Upper lobe of right lung (tissue), 1 donor: ENCODE results near the gene PRCD. TPM values are rescaled to one million over a fixed set of nuclear protein-coding genes. Genes with fewer than 3 reads are reported as not detected.
A peak's percentile ranks its signal among the peaks of the same experiment; 100 is the strongest.

Source experiments
- ATAC-seq: fragments of 200-7000 bp; cut with Tn5 transposase; one replicate; pipeline ENCODE4 v1.9.1; 2020; ENCODE audit warnings: mild to moderate bottlenecking, moderate library complexity
- DNase-seq: peaks from one replicate; pipeline ENCODE4 v3.0.0-alpha.2; 2020
- H3K27ac ChIP-seq: fragments of 200-600 bp; one replicate; pipeline ENCODE4 v1.8.0; 2022
- H3K27me3 ChIP-seq: fragments of 200-600 bp; one replicate; pipeline ENCODE4 v1.8.0; 2022; ENCODE audit warnings: mild to moderate bottlenecking
- H3K36me3 ChIP-seq: fragments of 200-600 bp; one replicate; pipeline ENCODE4 v1.8.0; 2022
- H3K4me1 ChIP-seq: fragments of 200-600 bp; one replicate; pipeline ENCODE4 v1.8.0; 2022
- H3K4me3 ChIP-seq: fragments of 200-600 bp; one replicate; pipeline ENCODE4 v1.8.0; 2022; ENCODE audit warnings: mild to moderate bottlenecking
- H3K9me3 ChIP-seq: fragments of 200-600 bp; one replicate; pipeline ENCODE4 v1.8.0; 2022
- intact Hi-C: fragments of 100-400 bp; cut with DNase I; formaldehyde crosslinking; loops from one replicate; pipeline ENCODE4 v1.11.0; 2022
- total RNA-seq: library from RNA; stranded (reverse); fragmentation: NEBNext Ultra II Directional; extraction: Animal tissue kit (Norgen Biotek cat#: 25700); gene quantifications from one replicate; pipeline ENCODE4 v1.2.1, GENCODE V29; 2021
- TF ChIP-seq, protein P1 (sequence below): fragments of 200-600 bp; IDR thresholded peaks from one replicate; pipeline ENCODE4 v1.8.0; 2022; ENCODE audit warnings: antibody characterized with exemption
- donor health status: DM: no; HTN: yes; CAD: no; lungs with severe emphysema.

The PRCD gene
- total RNA-seq, 1 donor from 2014 or later, result 7.7 TPM

DNA sequence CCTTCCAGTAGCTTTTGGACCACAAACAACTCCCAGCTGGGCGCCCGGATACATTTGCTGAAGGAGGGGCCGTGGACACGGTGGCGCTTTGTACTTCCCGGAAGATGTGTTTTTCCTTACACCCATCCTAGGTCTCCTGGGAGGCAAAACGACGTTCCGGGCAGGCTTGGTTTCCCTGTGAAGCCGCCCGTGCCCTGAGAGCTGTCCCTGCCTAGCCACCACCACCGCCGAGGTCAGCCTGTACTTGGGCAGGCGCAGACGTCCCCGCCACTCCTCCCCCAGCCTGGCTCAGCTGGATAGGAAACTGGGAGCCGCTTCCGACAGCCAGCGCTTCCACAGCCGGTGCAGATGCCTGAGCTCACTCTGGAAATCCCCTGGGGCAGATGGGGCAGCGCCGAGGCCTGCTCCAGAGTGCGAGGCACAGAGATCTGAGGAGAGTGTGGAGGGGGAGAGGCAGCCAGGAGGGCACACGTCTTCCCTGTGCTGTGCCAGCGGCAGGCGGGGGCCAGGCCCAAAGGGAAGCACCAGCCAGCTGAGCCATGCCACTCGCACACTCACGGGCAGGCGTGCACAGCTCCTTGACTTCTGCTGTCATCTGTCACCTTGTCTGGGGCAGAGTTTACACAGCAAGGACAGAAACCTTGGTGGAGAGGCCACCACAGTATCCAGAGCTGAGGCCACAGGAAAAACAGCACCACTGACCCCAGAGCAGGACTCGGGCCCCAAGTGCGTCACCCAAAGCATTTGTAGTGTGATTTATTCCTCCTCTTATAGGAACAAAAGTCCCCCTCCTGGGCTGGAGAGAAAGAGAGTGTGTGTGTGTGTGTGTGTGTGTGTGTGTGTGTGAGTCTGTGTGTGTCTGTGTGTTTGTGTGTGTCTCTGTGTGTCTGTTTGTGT lies 41.6 kb upstream of the PRCD start:
- Histone ChIP-seq H3K9me3 (no peaks in the 10 kb centered on the region), H3K27me3 (no peaks in the 10 kb centered on the region), H3K27ac (peak overlapping the region; percentile 85), H3K36me3 (no peaks in the 10 kb centered on the region), H3K4me1 (peaks cover 49% of the 10 kb centered on the region), H3K4me3 (peak overlapping the region; percentile 23)
- TF ChIP-seq, protein P1, sequence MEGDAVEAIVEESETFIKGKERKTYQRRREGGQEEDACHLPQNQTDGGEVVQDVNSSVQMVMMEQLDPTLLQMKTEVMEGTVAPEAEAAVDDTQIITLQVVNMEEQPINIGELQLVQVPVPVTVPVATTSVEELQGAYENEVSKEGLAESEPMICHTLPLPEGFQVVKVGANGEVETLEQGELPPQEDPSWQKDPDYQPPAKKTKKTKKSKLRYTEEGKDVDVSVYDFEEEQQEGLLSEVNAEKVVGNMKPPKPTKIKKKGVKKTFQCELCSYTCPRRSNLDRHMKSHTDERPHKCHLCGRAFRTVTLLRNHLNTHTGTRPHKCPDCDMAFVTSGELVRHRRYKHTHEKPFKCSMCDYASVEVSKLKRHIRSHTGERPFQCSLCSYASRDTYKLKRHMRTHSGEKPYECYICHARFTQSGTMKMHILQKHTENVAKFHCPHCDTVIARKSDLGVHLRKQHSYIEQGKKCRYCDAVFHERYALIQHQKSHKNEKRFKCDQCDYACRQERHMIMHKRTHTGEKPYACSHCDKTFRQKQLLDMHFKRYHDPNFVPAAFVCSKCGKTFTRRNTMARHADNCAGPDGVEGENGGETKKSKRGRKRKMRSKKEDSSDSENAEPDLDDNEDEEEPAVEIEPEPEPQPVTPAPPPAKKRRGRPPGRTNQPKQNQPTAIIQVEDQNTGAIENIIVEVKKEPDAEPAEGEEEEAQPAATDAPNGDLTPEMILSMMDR, result no peak
- DNase-seq (peak; percentile 86), ATAC-seq (peak; percentile 50)
- intact Hi-C loops, result no loop called here

DNA sequence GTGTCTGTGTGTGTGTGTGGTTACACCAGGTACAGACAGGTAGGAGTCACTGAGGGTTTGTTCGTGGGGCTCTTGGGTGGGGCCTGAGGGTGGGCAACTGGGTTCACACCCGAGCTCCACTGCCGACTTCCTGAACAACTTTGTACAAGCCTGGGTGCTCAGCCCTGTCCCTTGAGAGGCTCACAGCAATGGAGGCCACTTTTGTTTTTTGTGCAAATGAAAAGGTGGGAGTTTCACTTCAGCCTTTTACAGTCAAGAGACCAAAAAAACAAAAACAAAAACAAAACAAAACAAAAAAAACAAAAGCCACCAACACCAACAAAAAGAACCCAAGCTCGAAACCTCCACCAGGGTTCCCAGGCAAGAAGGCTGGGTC lies 41.0 kb upstream of the PRCD start:
- DNase-seq, result no peak
- Histone ChIP-seq H3K4me1 (peaks cover 43% of the 10 kb centered on the region), H3K27me3 (no peaks in the 10 kb centered on the region), H3K36me3 (no peaks in the 10 kb centered on the region), H3K27ac (peak overlapping the region; percentile 91), H3K9me3 (no peaks in the 10 kb centered on the region), H3K4me3 (peak overlapping the region; percentile 82)
- intact Hi-C loops, result no loop called here
- TF ChIP-seq, protein P1, result no peak
- no peak for ATAC-seq

DNA sequence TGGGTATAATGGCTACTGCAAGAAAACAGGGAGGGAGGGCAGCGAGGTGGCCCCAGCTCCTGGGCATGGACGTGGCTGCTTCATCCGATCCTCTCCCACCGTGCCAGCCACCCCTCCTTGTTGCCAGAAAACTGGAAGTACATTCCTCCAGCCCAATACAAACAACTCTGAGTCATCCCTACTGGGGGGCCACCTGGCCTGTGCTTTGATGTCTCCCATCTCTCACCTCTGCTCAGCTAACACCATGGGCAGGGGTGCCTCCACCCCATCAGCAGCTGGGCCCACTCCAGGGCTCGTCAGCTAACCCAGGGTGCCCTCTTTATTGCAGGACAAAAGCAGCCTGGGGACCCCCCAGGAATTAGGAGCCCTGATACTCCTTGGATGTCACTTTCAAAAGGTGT lies 40.6 kb upstream of the PRCD start:
- Histone ChIP-seq H3K4me3 (peak overlapping the region; percentile 82), H3K27ac (peak overlapping the region; percentile 91)
- intact Hi-C loops, result no loop called here

DNA sequence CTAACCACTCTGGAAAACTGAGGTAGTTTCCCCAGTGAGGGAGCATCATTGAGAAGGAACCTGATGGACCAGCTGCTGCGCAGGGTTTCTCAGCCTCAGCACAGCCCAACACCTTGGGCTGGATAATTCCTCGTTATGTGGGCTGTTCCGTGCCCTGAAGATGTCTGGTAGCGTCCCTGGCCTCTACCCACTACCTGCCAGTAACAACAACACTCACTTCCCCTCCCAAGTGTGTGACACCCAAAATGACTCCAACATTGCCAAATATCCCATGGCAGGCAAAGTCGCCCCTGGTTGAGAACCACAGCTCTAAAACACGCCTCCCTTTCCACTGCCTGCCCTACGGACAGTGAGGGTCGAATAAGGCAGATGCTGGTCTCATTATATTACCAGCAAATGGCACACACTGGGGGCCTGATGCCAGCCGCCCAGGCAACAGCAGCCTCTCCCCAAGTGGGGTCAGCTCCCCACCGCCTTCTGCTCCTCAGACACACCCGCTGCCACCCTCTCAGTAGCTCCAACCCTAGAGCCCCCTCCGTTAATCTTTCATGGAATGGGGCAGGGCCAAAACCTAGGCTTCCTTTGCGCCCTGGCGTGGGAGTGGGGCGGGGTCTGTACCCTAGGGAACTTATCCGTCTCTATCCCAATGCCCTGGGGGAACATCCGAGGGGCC lies 39.6 kb upstream of the PRCD start:
- DNase-seq, result no peak
- intact Hi-C loops, result no loop called here

More for the DNA sequence above, 40.6 kb upstream of the PRCD start:
- ATAC-seq (no peak), DNase-seq (no peak)
- Histone ChIP-seq H3K9me3 (no peaks in the 10 kb centered on the region), H3K27me3 (no peaks in the 10 kb centered on the region), H3K36me3 (no peaks in the 10 kb centered on the region), H3K4me1 (peaks cover 38% of the 10 kb centered on the region)
- TF ChIP-seq, protein P1, result no peak

DNA sequence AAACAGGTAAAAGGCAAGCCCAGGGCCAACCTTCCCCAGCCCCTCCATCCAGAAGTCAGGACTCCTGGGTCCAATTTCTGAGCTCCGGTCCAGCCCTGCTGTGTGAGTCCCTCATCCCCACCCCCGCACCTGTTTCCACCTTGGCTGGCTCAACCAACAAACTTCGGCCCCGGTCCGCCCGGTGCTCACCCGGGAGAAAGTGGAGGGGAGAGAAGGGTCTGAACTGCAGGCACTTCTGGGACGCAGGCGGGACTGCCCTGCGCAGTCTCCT lies 39.2 kb upstream of the PRCD start:
- peak overlapping the region; percentile 82 for H3K4me3 ChIP-seq
- peak overlapping the region; percentile 91 for H3K27ac ChIP-seq
- TF ChIP-seq, protein P1, result no peak
- H3K27me3 ChIP-seq, result no peaks in the 10 kb centered on the region
- DNase-seq, result no peak
- no peak for ATAC-seq
- intact Hi-C loops, result no loop called here
- H3K4me1 ChIP-seq, result peaks cover 34% of the 10 kb centered on the region
- no peaks in the 10 kb centered on the region for H3K9me3 ChIP-seq
- no peaks in the 10 kb centered on the region for H3K36me3 ChIP-seq

More for the DNA sequence above, 39.6 kb upstream of the PRCD start:
- Histone ChIP-seq H3K9me3 (no peaks in the 10 kb centered on the region), H3K36me3 (no peaks in the 10 kb centered on the region), H3K4me3 (peak overlapping the region; percentile 82), H3K27me3 (no peaks in the 10 kb centered on the region), H3K27ac (peak overlapping the region; percentile 91), H3K4me1 (peaks cover 34% of the 10 kb centered on the region)
- ATAC-seq, result no peak
- TF ChIP-seq, protein P1, result no peak
